CD4-positive, alpha-beta T cell treated with Interleukin-12 subunit alpha and Interleukin-12 subunit beta, for 1 hour (primary cell): ENCODE results near the gene DPPA5.
A peak's percentile ranks its signal among the peaks of the same experiment; 100 is the strongest.
"Not testable (repeated sequence)": the region's sequence is repeated elsewhere in the genome, so short reads cannot be mapped to it uniquely, and the experiment has no call there.

Experiments
- DNase-seq: peaks from one replicate; pipeline ENCODE4 v3.0.0-alpha.2; 2020

DPPA5 gene

DNA sequence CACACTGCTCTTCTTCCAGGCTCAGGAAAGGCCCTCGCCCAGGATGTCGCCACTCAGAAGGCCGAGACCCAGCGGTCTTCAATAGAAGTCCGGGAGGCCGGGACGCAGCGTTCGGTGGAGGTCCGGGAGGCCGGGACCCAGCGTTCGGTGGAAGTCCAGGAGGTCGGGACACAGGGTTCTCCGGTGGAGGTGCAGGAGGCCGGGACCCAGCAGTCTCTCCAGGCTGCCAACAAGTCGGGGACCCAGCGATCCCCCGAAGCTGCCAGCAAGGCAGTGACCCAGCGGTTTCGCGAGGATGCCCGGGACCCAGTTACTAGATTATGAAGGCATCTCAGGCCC, 9.4 kb upstream of the DPPA5 start:
- no peak for DNase-seq

DNA sequence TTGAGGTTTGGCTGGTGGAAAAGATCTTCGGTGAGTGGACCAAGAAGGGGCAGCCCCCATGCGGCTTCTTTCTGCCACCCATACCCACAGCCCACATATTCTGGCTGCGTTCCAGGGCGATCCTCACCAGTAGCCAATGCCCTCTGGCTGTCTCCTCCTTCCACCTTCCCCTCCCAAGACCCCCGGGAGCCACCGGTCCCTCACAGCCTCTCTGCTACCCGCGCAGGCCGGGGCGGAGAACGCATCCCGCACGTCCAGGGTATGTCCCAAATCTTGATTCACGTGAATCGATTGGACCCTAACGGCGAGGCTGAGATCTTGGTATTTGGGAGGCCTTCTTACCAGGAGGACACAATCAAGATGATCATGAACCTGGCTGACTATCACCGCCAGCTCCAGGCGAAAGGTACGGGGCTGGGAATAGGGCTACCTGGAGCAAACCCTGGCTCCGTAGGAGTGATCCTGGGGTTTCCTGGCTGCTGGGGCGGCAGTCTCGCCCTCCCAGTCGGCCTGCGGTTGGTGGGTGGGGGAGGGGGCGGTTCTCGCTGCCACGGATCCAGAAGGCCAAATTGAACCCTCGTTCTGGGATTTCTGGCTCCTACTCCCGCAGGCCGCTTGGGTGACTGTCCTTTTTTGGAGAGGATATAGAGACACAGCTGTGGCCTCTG, 8.9 kb upstream of the DPPA5 start:
- no peak for DNase-seq

DNA sequence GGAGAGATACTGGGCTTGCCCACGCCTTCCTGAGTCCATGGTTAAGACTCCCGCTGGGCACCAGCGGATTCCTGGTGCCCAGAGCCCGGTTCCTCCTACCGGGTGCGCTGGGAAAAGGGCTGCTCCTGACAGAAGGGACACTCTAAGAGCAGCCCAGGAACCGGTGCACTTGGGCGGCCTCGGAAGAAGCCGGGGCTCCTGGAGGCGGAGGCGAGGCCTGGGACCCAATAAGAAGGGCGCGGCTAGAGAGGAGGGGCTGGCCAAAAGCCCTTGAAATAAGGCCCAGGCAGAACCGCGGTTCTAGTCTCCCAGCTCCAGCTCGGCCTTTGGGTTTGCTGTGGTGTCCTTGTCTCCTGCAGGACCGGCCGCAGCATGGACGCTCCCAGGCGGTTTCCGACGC, 8.3 kb upstream of the DPPA5 start, which contains the start of gene KHDC3L:
KHDC3L (plus strand) TSS at position 301 of the 400 bp plus-strand sequence; CDS start at position 373, 72 bp downstream.
- DNase-seq = no peak

DNA sequence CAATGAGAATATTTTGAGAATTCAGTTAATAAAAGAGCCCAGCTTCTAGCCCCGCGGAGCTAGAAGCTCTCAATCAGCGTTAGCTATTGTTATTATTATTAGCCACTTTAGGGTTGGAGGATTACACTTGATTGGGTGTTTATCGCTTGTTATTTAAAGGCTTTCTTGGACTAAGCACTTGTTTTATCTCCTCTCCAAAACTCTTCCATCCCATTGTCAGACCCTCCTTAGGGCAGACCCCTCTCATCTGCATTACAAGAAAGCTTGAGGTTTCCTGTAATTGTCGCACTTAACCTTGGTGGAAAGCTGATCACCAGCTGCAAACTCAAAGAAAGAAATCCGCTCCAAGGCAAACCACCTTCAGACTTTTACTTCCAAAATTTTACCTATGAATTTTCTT, 4.8 kb downstream of the DPPA5 start:
- no peak for DNase-seq

DNA sequence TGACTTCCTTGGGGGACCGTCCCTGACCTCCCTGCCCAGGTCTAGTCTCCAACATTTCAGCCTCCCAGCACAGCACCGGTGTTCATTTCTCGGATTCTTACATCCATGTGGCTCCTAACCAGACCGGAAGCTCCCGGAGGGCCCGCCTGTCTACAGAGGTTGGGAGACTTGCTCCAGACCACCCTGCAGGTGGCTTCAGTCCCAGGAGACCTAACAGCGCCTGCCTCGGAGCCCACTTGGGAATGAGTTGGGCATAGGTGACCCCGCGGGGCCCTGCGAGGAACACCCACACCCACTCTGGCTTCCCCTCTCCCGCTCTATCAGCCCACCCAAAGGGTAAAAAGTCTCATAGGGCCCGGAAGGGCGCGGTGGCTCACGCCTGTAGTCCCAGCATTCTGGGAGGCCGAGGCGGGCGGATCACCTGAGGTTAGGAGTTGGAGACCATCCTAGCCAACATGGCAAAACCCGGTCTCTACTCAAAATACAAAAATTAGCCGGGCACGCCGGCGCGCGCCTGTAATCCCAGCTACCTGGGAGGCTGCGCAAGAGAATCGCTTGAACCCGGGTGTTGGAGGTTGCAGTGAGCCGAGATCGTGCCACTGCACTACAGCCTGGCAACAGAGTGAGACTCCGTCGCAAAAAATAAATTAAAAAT, 5.4 kb downstream of the DPPA5 start:
- DNase-seq = no peak

GRCh38 chr6:73343164-73343563, 10.9 kb downstream of the DPPA5 start:
- no peak for DNase-seq

DNA sequence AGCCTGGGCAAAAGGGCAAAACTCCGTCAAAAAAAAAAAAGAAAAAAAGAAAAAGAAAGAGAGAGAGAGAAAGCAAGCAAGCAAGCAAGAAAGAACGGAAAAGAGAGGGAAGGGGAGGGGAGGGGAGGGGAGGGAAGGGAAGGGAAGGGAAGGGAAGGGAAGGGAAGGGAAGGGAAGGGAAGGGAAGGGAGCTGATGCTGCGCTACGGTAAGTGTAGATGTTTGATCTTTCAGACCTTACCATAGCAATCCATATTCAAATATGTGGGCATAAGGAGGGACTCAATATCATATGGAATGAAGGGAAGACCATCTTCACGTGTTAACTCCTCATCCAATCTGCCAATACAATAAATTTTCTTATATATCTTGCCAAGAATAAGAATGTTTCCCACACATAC, 11.9 kb downstream of the DPPA5 start:
- DNase-seq = no peak

GRCh38 chr6:73341335-73341734, 12.7 kb downstream of the DPPA5 start:
- DNase-seq = no peak

DNA sequence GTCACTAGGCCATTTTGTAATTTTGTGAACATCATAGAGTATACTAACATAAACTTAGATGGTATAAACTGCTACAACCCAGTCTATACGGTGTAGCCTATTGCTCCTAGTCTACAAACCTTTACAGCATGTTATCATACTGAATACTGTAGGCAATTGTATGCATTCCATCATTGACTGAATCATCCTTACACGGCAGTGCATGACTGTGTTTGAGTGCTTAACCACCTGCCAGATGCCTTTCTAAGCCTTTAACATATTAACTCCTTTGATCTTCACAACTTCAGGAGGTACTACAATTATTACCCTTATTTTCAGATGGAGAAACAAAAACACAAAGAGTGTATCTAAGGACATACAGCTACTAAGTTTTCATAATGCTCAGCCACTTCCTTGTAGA, 14.0 kb downstream of the DPPA5 start:
- no peak for DNase-seq

GRCh38 chr6:73339340-73339739, 14.7 kb downstream of the DPPA5 start:
- DNase-seq = no peak

- DNase-seq = no peak
Measured at GRCh38 chr6:73329201-73329600, 24.9 kb downstream of the DPPA5 start.

- DNase-seq = no peak
Measured at GRCh38 chr6:73328790-73329189, 25.3 kb downstream of the DPPA5 start.

DNA sequence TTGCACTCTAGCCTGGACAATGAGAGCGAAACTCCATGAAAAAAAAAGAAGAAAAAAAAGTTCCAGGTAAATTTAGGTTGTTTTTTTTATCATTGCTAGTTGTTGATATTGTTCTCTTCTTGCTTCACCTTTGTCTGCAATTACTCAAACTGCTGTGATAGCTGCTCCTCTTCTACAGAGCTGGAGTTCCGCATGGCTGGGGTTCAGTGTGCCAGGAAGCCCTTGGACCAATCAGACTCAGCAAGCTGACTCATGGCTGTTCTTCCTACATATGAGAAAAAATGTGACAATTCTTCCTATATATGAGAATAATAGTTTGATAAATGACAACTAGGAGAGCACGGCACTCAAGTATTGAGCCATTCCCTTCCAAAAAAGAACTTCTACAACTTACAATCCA, 28.4 kb downstream of the DPPA5 start:
- DNase-seq = no peak

DNA sequence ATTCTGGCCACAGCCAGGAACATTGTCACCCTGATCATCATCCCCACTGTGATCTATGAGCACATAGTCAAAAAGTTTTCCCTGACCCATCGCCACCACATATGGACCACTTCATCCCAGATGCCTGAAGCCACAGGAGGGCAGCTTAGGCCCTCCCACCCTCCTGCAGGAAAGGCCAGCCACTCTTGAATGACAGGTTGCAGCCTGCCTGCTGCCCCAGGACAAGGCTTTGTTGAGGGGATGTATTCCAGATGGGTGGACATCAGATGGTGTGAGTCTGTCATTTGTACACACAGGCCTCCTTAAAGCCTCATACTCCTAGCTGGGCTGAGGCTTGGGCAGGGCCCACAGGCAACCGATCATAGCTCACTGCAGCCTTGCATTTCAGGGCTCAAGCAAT, 30.8 kb downstream of the DPPA5 start:
- DNase-seq = no peak

DNA sequence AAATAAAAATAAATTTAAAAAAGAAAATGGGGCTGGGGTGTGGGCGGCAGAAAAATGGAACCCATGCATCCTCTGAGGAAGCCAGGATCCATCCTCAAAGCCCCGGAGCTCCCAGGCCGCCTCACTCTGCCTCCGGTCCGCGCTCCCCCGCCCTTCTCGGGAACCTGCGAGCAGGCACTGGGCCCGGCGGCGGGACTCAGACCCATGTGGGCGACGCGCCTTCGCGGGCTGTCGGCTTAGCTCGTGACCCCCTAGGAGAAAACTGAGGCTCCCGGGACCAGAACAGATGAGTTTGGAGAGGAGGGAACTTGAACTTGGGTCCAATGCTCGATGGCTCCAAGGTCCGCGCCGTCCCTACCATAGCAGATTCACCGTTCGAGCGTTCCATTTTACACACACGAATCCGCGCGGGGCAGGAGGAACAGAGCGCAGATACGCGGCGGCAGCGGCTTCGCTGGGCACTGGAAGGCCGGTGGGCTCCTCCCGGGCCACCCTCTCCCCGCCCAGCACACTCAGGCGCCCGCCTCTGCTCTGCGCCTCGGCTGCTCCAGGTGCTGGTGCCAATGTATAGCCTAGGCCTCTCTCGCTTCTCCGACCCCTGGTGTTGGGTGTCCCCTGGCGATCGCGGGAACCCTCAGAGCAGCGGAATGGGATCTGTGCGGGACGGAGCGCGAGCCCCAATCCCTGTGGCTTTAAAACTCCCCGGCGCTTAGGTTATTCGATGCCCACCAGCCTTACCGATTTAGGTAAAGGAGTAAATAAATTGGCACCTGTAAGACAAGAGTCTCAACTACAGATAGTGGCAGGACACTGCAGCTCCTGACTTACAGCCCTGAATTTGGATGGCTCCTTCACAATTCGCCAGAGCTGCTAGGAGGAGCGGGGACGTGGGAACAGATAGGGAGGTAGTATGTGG, 39.2 kb downstream of the DPPA5 start:
- no peak for DNase-seq

DNA sequence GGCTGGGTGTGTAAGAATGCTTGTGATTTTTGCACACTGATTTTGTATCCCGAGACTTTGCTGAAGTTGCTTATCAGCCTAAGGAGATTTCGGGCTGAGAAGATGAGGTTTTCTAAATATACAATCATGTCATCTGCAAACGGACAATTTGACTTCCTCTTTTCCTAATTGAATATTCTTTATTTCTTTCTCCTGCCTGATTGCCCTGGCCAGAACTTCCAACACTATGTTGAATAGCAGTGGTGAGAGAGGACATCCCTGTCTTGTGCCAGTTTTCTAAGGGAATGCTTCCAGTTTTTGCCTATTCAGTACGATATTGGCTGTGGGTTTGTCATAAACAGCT, 43.6 kb downstream of the DPPA5 start:
- not testable (repeated sequence) for DNase-seq

DNA sequence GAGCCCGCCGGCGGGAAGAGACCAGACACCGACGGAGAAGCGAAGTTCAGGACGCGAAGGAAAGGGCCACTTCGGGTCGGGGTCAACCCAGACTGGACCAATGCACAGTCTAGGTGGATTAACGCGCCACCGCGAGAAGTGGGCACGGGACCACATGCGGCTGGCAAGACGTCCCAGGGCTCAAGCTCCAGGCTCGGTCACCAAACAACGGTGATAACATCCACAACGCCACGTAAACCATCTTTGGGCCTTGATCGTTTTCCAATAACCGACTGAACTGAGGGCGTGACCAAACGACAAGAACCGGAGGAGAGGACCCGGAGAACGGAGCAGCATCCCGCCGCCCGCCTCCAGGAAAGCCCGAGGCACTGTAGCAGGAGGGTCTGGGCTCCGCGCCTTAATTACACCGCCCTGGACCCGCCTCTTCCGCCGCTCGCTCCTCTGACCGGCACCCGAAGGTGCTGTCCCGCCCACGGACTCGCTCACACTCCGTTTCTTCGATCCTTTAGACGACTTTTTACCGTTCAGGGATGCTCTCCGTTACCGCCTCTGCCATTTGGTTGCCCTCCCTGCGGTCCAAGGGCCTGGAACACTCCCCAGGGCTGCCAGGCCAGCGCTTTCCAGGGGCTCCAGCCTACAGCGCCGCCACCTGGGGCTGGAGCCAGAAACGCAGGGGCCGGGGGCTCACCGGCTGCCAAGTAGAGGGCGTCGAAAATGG, 44.1 kb downstream of the DPPA5 start:
- peak; percentile 61 for DNase-seq

DNA sequence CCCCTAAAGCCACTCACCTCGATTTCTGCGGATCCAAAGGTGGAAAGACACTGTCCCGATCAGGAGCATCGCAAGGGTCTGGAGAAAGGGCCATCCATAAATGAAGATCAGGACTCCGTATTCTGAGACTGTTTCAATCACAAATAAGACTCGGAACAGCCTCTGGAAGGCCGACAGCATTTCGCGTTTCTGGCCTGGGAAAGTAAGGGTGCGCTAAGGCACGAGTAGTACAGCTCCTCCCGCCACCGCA, 44.6 kb downstream of the DPPA5 start:
- DNase-seq = no peak

DNA sequence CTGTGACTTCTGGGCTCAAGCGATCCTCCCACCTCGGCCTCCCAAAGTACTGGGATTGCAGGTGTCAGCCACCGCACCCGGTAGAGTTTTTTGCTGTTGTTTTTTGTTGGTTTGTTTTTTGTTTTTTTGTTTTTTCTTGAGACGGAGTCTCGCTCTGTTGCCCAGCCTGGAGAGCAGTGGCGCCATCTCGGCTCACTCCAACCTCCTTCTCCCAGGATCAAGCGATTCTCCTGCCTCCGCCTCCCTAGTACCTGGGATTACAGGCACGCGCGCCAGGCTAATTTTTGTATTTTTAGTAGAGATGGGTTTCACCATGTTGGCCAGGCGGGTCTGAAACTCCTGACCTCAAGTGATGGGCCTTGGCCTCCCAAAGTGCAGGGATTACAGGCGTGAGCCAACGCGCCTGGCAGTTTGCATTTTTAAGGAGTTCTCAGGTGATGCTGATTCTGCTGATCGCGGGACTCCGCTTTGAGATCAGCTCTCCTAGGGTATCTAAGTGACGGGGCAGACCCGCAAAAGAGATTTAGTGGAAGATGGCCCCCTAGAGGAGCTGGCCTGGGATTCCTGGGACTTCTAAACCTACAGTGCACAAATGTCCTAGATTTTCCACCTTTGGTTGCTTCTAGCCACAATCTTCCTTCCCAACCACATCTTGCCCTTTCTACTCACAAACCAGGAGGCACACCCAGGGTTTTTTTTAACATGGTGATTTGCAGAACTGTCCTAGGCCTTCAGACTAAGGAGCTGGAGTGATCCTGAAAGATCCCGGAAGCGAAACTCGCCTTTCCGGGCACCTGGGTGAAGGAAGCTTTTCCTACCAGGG, 45.2 kb downstream of the DPPA5 start:
- DNase-seq = no peak

- not testable (repeated sequence) for DNase-seq
Measured at GRCh38 chr6:73303773-73304172, 50.3 kb downstream of the DPPA5 start.
